NCI-H1092 (cell line): ENCODE data around the gene FIBIN.
"Not testable (repeated sequence)": the region's sequence is repeated elsewhere in the genome, so short reads cannot be mapped to it uniquely, and the experiment has no call there.

Source experiments
- DNase-seq: peaks from one replicate; lab custom pipeline; 2025; lab: John Stamatoyannopoulos, UW

FIBIN gene

GRCh38 chr11:26993965-26994457 lies at the start of gene FIBIN:
TSS of gene FIBIN (plus strand) at chr11:26994112. CDS start at chr11:26994527, 415 bp downstream.
- no peak for DNase-seq

GRCh38 chr11:26944866-26945664 lies 48.8 kb upstream of the FIBIN start:
- no peak for DNase-seq

GRCh38 chr11:26946257-26946716 lies 47.6 kb upstream of the FIBIN start:
- DNase-seq = no peak

- no peak for DNase-seq
Observed at GRCh38 chr11:26947379-26947844, 46.5 kb upstream of the FIBIN start.

GRCh38 chr11:26947904-26948639 lies 45.8 kb upstream of the FIBIN start:
- no peak for DNase-seq

GRCh38 chr11:26948881-26949280 lies 45.0 kb upstream of the FIBIN start:
- no peak for DNase-seq

- no peak for DNase-seq
Observed at GRCh38 chr11:26949846-26950245, 44.1 kb upstream of the FIBIN start.

GRCh38 chr11:26950260-26950719 lies 43.6 kb upstream of the FIBIN start:
- DNase-seq = no peak

- DNase-seq = no peak
Observed at GRCh38 chr11:26951809-26952515, 42.0 kb upstream of the FIBIN start.

GRCh38 chr11:26953770-26954392 lies 40.0 kb upstream of the FIBIN start:
- no peak for DNase-seq

GRCh38 chr11:26958005-26958701 lies 35.8 kb upstream of the FIBIN start:
- no peak for DNase-seq

- DNase-seq = no peak
Observed at GRCh38 chr11:26958702-26959049, 35.2 kb upstream of the FIBIN start.

- DNase-seq = no peak
Observed at GRCh38 chr11:26960281-26960680, 33.6 kb upstream of the FIBIN start.

GRCh38 chr11:26963764-26964163 lies 30.1 kb upstream of the FIBIN start:
- DNase-seq = no peak

- no peak for DNase-seq
Observed at GRCh38 chr11:26964339-26964738, 29.6 kb upstream of the FIBIN start.

GRCh38 chr11:26964847-26965485 lies 28.9 kb upstream of the FIBIN start:
- DNase-seq = not testable (repeated sequence)

GRCh38 chr11:26971961-26972360 lies 22.0 kb upstream of the FIBIN start:
- no peak for DNase-seq

- no peak for DNase-seq
Observed at GRCh38 chr11:26974069-26974783, 19.7 kb upstream of the FIBIN start.

GRCh38 chr11:26974996-26975395 lies 18.9 kb upstream of the FIBIN start:
- no peak for DNase-seq

GRCh38 chr11:26976389-26976788 lies 17.5 kb upstream of the FIBIN start:
- DNase-seq = no peak
